Head of caudate nucleus (tissue), 42 donors: ENCODE measurements around the gene DPYSL3.
"Not testable (repeated sequence)": the region's sequence is repeated elsewhere in the genome, so short reads cannot be mapped to it uniquely, and the experiment has no call there.

Experiments used
- DNase-seq, 42 donors: peaks; one replicate each; pipeline versions ENCODE4 v3.0.0 to v3.0.0-alpha.2; 2020 to 2021; ENCODE audit warnings: mixed read lengths in 7 of 42
- intact Hi-C: fragments of 100-400 bp; cut with DNase I; formaldehyde crosslinking; loops from one replicate; pipeline ENCODE4 v1.15.0; 2022

DPYSL3 gene

GRCh38 chr5:147393874-147394672 is 115.8 kb downstream of the DPYSL3 start:
- intact Hi-C loops, result no loop called here
- DNase-seq, result no peak

DNA sequence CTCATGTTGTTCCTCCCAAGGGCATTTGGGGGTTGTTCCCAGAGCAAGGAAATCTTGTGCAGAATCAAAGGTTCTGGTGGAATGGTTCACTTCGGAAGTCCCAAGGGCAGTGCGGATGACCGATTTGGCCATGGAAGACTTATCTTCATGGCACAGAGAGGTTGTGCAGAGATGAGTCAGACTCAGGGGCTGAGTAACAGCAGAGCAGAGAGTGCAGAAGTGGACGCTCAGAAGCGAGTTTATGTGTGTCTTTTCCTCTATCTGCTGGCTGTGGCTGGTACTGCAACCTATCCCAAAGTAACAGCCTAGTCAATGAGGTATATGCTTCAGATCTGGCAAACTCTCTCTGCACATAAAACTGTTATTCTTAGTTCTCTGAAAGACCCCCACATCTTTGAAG is 118.1 kb downstream of the DPYSL3 start:
- intact Hi-C loops, result no loop called here
- peak in 24 of 42 donors; percentile 14 to 69 (median 34) for DNase-seq

DNA sequence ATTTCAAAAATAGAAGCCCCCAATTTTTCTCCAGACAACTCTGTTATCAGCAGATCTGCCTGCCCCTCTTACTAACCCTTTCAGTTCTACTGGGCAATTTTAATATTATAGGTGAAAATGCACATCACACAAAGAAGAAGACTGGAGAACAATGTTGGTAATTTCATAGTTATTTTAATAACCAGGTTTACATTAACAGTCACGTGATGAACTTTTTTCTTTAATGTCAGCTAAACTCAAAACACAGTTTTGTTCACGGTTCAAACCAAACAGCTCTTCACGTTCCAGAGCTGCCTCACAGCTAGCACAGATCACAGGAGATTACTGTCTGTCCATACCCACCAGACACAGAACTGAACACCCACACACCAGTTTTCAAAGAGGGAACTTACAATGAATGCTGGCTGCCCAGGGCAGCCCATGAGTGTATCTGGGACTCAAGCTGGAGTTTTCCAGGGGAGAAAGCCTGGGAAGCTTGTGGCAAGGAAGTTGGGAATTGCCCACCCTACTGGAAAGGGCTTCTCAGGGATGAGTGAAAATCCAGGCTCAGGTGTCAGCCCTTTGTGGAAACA is 119.1 kb downstream of the DPYSL3 start:
- intact Hi-C loops, result no loop called here
- DNase-seq, result no peak

- intact Hi-C loops, result no loop called here
- DNase-seq, result no peak
These were observed 121.4 kb downstream of the DPYSL3 start for GRCh38 chr5:147388184-147389108.

- intact Hi-C loops, result no loop called here
These were observed 122.8 kb downstream of the DPYSL3 start for GRCh38 chr5:147387109-147387508.

DNA sequence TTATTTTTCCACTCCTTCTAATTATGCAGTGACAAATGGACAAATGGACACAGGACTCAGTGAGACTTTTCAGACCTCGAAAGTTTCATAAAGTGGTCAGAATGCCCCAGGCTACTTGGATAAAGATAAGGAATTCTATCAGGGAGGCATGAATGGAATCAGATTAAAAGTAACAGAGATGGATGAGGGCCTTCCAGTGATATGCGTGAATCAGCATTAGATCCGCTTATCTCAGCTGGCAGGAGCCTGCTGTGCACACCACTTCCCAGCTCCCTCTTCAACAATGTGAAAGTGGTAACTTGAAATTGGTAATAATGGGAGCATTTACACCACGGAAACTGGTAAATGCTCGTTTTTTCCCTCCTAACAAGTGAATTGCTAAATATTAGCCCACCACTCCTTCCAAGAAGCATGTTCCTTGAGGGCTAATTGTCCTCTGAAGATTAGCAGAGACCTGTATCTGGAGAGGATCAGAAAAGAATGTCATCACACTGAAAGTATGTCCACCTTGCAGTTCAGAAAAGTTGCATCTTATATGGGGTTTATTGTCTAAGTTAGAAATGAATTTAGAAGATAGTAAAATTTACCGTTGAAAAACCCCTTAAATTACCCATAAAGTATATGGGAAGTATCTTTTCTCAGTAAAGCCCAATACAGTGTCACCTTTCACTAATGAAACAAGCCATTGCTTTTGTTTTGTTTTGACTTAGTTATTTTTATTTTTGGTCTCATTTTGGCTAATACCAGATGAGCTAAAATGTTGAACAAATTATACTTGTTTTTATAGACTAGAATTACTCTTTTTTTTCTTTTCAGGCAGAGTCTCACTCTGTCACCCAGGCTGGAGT is 125.3 kb downstream of the DPYSL3 start:
- intact Hi-C loops, result no loop called here
- no peak for DNase-seq

More at GRCh38 chr5:147387109-147387508, 122.8 kb downstream of the DPYSL3 start:
- no peak for DNase-seq

GRCh38 chr5:147382776-147383175 is 127.1 kb downstream of the DPYSL3 start:
- DNase-seq, result peak in 4 of 42 donors; percentile 5 to 26 (median 13)
- intact Hi-C loops, result no loop called here

DNA sequence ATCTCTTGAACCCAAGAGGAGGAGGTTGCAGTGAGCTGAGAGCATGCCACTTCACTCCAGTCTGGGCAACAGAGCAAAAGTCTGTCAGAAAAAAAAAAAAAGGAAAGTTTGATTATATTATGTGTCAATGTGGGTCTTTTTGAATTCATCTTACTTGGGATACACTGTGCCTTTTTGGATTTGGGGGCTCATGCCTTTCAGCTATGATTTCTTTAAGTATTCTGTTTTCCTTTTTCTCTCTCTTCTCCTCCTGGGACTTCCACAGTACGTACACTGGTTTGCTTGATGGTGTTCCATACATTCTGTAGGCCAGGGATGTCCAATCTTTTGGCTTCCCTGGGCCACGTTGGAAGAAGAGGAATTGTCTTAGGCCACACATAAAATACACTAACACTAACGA is 128.3 kb downstream of the DPYSL3 start:
- intact Hi-C loops, result no loop called here
- no peak for DNase-seq

- DNase-seq, result no peak
- intact Hi-C loops, result loop anchor here (10.0 kb wide), 1 partner anchor 843 kb away; no protein-coding TSS in a partner anchor
These were observed 132.2 kb downstream of the DPYSL3 start for GRCh38 chr5:147377682-147378081.

- intact Hi-C loops, result loop anchor here (10.0 kb wide), 1 partner anchor 840 kb away; no protein-coding TSS in a partner anchor
- no peak for DNase-seq
These were observed 134.7 kb downstream of the DPYSL3 start for GRCh38 chr5:147375151-147375550.

DNA sequence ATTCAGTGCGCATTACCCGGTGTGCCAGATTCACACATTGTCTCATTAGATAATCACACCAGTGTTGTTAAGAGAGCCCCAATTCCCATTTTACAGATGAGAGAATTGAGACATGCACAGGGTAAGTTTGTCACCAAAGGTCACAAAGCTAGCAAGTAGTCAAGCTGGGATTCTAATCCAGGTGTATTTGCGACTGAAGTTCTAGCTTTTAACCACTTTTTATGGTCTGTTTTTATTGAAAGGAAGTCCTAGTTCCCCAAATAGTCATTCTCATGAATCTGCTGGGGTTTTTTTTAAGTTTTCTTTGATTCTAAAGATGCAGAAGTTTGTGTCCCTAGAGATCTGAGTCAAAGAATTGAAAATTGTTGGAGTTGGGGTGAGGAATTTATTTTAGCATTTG is 136.5 kb downstream of the DPYSL3 start:
- DNase-seq, result no peak
- intact Hi-C loops, result loop anchor here (10.0 kb wide), 1 partner anchor 839 kb away; no protein-coding TSS in a partner anchor

- intact Hi-C loops, result loop anchor here (10.0 kb wide), 1 partner anchor 837 kb away; no protein-coding TSS in a partner anchor
- no peak for DNase-seq
These were observed 137.7 kb downstream of the DPYSL3 start for GRCh38 chr5:147372191-147372590.

- intact Hi-C loops, result loop anchor here (10.0 kb wide), 1 partner anchor 836 kb away; no protein-coding TSS in a partner anchor
- DNase-seq, result no peak
These were observed 138.6 kb downstream of the DPYSL3 start for GRCh38 chr5:147371290-147371689.

DNA sequence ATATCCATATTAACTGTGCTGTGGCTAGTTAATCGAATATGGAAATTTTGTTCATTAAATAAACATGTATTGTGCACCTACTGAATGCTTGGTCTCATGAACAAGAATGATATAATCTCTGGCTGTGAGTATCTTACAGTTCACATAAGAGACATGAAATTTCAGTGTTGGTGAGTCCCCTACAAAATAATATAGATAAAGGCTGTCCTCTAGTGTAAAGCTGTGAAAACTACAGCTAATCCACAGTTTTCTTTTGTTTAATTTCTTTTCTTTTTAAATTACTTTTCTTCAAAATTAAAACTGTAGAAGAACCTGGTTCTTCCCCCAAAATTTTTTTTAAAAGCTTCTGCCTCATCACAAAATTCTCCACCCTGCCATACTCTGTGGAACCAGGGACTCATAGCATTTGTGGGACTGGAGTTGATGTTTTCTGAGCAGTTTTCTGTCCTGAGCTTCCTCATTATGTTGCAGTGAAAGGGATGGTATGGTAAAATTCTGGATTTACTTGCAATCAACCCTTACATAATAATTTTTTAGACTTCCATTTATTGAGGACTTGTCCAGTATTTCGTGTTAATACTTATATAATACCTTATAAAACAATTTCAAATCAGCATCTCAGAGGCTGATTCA is 140.0 kb downstream of the DPYSL3 start:
- DNase-seq, result no peak
- intact Hi-C loops, result loop anchor here (10.0 kb wide), 2 partner anchors 145 to 835 kb away; no protein-coding TSS in a partner anchor

DNA sequence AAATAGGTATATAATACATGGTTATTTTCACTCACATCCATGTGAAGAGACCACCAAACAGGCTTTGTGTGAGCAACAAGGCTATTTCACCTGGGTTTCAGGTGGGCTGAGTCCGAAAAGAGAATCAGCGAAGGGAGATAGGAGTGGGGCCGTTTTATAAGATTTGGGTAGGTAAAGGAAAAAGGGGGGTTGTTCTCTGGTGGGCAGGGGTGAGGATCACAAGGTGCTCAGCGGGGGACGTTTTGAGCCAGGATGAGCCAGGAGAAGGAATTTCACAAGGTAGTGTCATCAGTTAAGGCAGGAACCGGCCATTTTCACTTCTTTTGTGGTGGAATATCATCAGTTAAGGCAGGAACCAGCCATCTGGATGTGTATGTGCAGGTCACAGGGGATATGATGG is 142.5 kb downstream of the DPYSL3 start:
- not testable (repeated sequence) for DNase-seq
- intact Hi-C loops, result loop anchor here (10.0 kb wide), 1 partner anchor 143 kb away; no protein-coding TSS in a partner anchor

- intact Hi-C loops, result loop anchor here (10.0 kb wide), 1 partner anchor 137 kb away; no protein-coding TSS in a partner anchor
- no peak for DNase-seq
These were observed 148.3 kb downstream of the DPYSL3 start for GRCh38 chr5:147361441-147362175.

DNA sequence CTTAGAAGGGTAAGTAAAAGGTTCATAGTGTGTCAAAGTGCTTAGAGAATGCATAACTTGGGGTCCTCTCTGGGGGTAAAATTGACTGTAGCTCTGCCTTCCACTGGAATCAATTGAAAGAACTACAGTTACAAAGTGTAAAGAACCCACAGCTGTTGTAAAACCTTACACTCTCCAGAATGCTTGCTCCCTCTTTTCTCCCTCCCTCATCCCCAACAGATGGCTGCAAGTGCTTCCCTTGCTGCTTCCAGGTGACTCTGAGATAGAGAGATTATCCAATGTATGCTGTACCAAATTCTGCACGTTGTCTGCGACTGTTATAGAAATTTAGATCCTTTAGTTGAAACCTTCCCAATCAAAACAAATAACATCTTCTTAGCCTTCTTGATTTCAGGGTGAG is 149.1 kb downstream of the DPYSL3 start:
- no peak for DNase-seq
- intact Hi-C loops, result loop anchor here (10.0 kb wide), 1 partner anchor 136 kb away; no protein-coding TSS in a partner anchor
